ENCODE results near the gene LCN1.
"Not testable (repeated sequence)": the region's sequence is repeated elsewhere in the genome, so short reads cannot be mapped to it uniquely, and the experiment has no call there.

The LCN1 gene

DNA sequence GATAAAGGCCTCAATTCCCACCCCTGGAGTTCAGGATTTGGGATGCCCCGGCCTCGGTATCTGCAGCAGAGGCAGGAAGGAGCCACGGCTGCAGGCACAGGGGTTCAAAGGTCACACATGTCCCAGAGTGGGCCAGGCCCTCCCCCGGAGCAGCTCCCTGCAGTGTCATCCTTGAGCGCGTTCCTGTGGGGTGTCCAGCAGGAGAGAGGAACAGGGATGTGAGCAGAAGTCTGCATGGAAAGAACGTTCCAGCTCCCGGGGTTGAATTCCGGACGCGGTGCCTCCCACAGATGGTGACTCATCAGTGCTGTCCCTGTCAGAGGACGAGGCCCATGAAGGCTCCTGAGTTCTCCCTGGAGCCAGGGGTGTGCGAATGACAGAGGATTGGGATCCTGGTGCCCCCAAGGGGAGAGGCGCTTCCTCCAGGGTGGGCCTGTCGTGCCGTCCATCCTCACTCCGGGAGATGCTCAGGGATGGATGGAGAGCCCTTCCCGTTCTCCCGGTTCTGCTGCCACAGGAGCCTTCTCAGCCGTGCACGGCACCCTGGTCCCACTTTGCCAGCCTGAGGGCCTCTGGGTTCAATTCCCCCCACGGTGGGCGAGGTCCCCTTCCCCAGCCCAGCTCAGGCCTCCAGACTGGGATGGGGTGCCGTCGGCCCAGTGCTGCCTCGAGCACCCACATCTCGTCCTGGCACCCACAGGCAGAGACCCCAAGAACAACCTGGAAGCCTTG is 3.1 kb downstream of the LCN1 start:
- no peak for DNase-seq (ENCODE audit: low spot score)
- TF ChIP-seq CTCF (IDR thresholded peaks at IDR 0.05; ENCODE audit: borderline replicate concordance, control extremely low read depth, extremely low read depth, insufficient read depth, missing control alignments) = no peak
- in situ Hi-C loops (cut with MboI; ENCODE audit: low sequenced_read_pairs, unreplicated experiment) = no loop called here

DNA sequence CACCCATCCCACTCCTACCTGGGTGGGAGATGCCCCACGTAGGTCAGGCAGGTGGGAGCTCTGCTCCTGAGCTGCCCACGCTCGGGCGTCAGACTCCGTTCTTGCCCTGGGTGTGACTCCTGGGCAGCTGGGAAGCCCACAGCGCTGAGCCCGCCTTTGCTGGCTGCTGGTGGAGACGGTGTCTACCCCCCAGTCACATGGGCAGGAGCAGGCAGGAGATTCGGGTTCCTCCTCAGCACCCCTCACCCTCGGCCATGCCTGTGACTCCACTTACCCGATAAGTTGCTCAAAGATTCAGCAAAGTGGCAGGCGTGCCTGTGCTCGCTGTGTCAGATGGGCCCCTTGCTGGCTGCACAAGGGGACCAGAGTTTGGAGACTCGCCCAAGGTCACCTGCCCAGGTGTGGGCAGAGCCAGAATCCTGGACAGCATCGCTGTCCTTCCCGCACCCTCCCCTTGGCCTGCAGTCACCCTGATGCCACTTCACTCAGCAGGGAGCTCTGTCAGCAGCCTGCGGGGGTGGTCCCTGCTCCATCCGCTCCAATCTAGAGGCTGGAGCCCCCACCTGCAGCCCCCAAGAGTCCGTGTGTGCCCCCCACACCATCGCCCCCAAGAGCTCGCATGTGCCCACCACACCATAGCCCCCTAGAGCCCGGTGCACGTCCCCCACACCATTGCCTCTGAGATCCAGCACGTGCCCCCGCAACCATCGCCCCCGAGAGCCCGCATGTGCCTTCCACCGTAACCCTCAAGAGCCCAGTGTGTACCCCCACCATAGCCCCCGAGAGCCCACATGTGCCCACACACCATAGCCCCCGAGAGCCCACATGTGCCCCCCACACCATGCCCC is 4.2 kb downstream of the LCN1 start:
- no peak for DNase-seq (ENCODE audit: low spot score)
- TF ChIP-seq CTCF (IDR thresholded peaks at IDR 0.05; ENCODE audit: borderline replicate concordance, control extremely low read depth, extremely low read depth, insufficient read depth, missing control alignments) = no peak
- in situ Hi-C loops (cut with MboI; ENCODE audit: low sequenced_read_pairs, unreplicated experiment) = no loop called here

DNA sequence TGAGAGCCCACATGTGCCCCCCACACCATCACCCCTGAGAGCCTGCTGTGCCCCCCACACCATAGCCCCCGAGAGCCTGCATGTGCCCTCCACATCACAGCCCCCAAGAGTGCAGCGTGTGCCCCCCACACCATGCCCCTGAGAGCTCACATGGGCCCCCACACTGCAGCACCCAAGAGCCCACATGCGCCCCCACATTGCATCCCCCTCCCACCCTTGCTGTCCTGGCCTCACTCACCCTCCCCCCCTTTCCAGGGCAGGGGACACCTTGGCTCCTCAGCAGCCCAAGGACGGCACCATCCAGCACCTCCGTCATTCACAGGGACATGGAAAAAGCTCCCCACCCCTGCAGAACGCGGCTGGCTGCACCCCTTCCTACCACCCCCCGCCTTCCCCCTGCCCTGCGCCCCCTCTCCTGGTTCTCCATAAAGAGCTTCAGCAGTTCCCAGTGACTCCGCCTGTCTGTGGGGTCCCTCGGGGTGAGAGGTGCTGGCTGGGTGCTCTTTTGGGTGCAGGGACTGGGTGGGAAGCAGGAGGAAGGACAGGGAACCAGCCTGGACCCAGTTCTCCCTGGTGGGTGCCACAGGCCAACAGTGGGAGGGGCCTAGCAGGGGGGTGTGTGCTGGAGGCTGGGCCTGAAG is 5.0 kb downstream of the LCN1 start:
- in situ Hi-C loops (cut with MboI; ENCODE audit: low sequenced_read_pairs, unreplicated experiment) = no loop called here
- no peak for DNase-seq (ENCODE audit: low spot score)
- no peak for TF ChIP-seq CTCF (IDR thresholded peaks at IDR 0.05; ENCODE audit: borderline replicate concordance, control extremely low read depth, extremely low read depth, insufficient read depth, missing control alignments)

- no peak for TF ChIP-seq CTCF (IDR thresholded peaks at IDR 0.05; ENCODE audit: borderline replicate concordance, control extremely low read depth, extremely low read depth, insufficient read depth, missing control alignments)
- DNase-seq (ENCODE audit: low spot score) = no peak
- in situ Hi-C loops (cut with MboI; ENCODE audit: low sequenced_read_pairs, unreplicated experiment) = no loop called here
Measured at GRCh38 chr9:135526730-135527571, 5.7 kb downstream of the LCN1 start.

GRCh38 chr9:135528842-135529435 is 7.7 kb downstream of the LCN1 start:
- in situ Hi-C loops (cut with MboI; ENCODE audit: low sequenced_read_pairs, unreplicated experiment); DNase-seq (ENCODE audit: low spot score): not testable (repeated sequence)

DNA sequence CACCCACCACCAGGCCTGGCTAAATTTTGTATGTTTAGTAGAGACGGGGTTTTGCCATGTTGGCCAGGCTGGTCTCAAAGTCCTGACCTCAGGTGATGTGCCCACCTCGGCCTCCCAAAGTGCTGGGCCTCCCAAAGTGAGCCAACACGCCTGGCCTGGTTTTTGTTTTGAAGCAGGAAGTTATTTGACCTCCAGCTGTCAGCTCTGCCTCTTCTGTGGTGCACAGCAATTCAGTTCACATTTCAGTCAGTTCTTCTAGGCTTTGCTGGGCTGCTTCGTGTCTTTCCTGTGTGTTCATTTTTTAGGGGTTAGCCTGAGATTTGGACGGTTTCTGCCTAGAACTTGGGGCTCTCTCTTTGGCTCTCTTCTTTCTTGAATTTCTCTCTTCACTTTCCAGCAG is 8.9 kb downstream of the LCN1 start:
- in situ Hi-C loops (cut with MboI; ENCODE audit: low sequenced_read_pairs, unreplicated experiment) = no loop called here
- no peak for DNase-seq (ENCODE audit: low spot score)
- TF ChIP-seq CTCF (IDR thresholded peaks at IDR 0.05; ENCODE audit: borderline replicate concordance, control extremely low read depth, extremely low read depth, insufficient read depth, missing control alignments) = no peak
